ENCODE data around the gene ACKR2.
A peak's percentile ranks its signal among the peaks of the same experiment; 100 is the strongest.
"Not testable (repeated sequence)": the region's sequence is repeated elsewhere in the genome, so short reads cannot be mapped to it uniquely, and the experiment has no call there.

Gene ACKR2

GRCh38 chr3:42855547-42856380 is 46.5 kb downstream of the ACKR2 start:
- DNase-seq (ENCODE audit: low read depth): no peak

- no peak for DNase-seq (ENCODE audit: low read depth)
Measured at GRCh38 chr3:42856544-42856943, 47.3 kb downstream of the ACKR2 start.

GRCh38 chr3:42864321-42864950 is 55.2 kb downstream of the ACKR2 start:
- DNase-seq (ENCODE audit: low read depth): no peak

DNA sequence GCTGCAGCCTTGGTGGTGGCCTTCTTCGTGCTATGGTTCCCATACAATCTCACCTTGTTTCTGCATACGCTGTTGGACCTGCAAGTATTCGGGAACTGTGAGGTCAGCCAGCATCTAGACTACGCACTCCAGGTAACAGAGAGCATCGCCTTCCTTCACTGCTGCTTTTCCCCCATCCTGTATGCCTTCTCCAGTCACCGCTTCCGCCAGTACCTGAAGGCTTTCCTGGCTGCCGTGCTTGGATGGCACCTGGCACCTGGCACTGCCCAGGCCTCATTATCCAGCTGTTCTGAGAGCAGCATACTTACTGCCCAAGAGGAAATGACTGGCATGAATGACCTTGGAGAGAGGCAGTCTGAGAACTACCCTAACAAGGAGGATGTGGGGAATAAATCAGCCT is 56.0 kb downstream of the ACKR2 start:
- no peak for DNase-seq (ENCODE audit: low read depth)

DNA sequence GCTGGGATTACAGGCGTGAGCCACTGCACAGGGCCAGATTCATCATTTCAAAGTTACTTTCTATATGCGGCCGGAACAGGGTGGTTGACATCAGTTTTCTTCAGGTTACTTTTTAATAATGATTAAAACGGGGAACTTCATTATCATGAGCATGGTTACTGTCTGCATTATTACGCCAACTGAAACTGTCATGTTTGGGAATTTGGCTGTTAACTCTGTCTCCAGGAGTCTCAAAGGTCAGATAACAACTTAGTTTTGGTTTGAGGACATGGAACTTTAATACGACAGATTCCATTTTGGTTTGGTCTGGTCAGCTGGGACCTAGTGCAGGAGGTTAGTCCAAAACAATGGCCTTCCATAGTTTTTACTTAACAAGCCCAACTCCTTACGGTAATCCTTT is 57.9 kb downstream of the ACKR2 start:
- no peak for DNase-seq (ENCODE audit: low read depth)

GRCh38 chr3:42868841-42869240 is 59.6 kb downstream of the ACKR2 start:
- no peak for DNase-seq (ENCODE audit: low read depth)

- no peak for DNase-seq (ENCODE audit: low read depth)
Measured at GRCh38 chr3:42871592-42872196, 62.4 kb downstream of the ACKR2 start.

GRCh38 chr3:42872718-42873117 is 63.5 kb downstream of the ACKR2 start:
- no peak for DNase-seq (ENCODE audit: low read depth)

DNA sequence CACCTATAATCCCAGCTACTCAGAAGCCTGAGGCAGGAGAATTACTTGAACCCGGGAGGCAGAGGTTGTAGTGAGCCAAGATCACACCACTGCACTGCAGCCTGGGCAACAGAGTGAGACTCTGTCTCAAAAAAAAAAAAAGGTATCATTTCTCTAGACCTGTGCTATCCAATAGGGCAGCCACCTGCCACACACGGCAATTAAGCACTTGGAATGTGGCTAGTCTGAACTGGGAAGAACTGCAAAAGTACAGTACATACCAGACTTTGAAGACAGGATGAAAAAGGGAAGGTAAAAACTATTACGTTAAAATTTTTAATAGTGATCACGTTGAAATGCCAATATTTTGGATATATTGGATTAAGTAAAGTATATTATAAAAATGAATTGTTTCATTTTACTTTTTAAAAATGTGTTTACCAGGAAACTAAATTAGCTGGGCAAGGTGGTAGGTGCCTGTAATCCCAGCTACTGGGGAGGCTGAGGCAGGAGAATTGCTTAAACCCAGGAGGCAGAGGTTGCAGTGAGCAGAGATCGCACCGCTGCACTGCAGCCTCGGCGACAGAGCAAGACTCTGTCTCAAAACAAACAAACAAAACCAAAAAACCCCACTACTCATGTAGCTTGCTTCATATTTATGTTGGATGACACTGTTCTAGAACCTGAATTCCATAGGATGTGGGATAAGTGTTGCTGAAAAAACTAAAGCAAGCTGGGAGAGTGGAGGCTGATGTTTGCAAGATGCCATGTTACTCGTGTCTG is 64.2 kb downstream of the ACKR2 start:
- DNase-seq (ENCODE audit: low read depth): no peak

DNA sequence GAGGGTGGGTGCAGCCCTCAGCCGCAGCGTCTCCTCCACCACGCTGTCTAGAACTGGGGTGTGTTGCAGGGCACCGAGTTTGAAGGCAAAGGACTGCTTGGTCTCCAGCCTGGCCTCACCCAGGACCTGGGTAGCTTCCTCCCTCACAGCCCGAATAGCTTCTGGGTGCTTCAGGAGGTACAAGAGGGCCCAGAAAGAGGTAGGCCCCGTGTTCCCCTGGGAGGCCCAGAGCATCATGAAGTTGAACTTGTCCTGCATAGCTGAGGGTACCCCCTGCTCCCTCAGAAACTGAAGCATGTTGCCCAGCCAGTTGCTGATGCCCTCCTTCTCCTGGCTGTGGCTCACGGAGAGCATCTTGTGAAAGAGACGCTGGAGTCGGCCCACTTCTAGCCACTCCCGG is 65.5 kb downstream of the ACKR2 start:
- DNase-seq (ENCODE audit: low read depth): no peak

- DNase-seq (ENCODE audit: low read depth): no peak
Measured at GRCh38 chr3:42875325-42876151, 66.3 kb downstream of the ACKR2 start, which contains the start of gene CYP8B1. Gene CYP8B1 (minus strand): TSS chr3:42875879. CDS start chr3:42875816, 63 bp downstream.

- no peak for DNase-seq (ENCODE audit: low read depth)
Measured at GRCh38 chr3:42876401-42876800, 67.2 kb downstream of the ACKR2 start.

GRCh38 chr3:42876940-42877720 is 67.9 kb downstream of the ACKR2 start:
- no peak for DNase-seq (ENCODE audit: low read depth)

DNA sequence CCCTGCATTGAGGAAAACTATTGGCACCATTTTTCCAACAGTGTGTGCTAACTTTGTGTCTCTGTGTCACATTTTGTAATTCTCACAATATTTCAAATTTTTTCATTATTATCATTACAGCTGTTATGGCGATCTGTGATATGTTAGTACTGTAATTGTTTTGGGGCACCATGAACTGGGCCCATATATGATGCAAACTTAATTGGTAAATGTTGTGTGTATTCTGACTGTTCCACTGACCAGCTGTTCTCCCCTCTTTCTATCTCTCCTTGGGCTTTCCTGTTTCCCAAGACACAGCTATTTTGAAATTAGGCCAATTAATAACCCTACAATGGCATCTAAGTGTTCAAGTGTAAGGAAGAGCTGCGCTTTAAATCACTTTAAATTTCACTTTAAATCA is 68.6 kb downstream of the ACKR2 start:
- DNase-seq (ENCODE audit: low read depth): no peak

DNA sequence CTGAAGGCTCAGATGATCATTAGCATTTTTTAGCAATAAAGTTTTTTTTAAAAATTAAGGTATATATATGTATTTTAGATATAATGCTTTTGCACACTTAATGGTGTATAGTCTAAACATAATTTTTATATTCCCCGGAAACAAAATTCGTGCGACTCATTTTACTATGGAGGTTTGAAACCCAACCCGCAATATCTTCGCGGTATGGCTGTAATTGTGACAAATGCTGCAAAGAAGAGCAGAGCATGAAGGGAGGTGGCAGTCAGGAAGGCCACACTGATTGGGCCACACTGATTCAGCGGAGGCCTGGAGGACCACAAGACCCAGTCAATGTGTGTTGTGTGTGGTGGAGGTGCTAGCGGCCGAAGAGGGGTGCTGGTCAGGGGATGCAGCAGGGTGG is 70.9 kb downstream of the ACKR2 start:
- no peak for DNase-seq (ENCODE audit: low read depth)

GRCh38 chr3:42880601-42881451 is 71.6 kb downstream of the ACKR2 start:
- DNase-seq (ENCODE audit: low read depth): peak; percentile 88

- DNase-seq (ENCODE audit: low read depth): not testable (repeated sequence)
Measured at GRCh38 chr3:42883251-42883930, 74.1 kb downstream of the ACKR2 start.

DNA sequence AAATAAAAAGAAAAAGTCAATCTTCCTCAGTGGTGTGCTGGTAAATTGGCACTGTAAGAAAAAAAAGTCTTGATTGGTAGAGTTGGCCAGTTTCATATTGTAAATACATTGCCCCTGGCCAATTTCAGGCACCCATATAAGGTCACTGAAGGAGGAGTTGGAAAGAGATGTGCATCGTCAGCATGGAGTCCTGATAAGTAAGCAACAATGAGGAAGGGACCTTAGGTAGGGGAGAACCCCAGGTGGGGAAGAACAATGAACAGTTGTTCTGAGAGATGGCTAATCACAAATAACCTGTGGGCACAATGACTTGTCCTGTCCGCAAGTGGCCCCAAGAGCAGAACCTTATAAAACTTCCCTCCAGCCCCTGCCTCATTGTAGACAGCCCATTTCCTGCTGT is 75.1 kb downstream of the ACKR2 start:
- no peak for DNase-seq (ENCODE audit: low read depth)

- no peak for DNase-seq (ENCODE audit: low read depth)
Measured at GRCh38 chr3:42886294-42886822, 77.1 kb downstream of the ACKR2 start.

Data from activated T-cell treated with anti-CD3 and anti-CD28 coated beads for 24 hours (primary cell).